Measurements from ENCODE around the gene ACSS3. TPM values are rescaled to one million over a fixed set of nuclear protein-coding genes. Genes with fewer than 3 reads are reported as not detected.

ACSS3 gene
- total and polyA plus RNA-seq, 3 experiments from 2014 or later, result not detected

- H3K36me3 ChIP-seq (ENCODE audit: insufficient read depth, low read length), result no peaks in the 10 kb centered on the region
- POLR2A ChIA-PET, result no interaction called here
- CTCF ChIA-PET, result no interaction called here
Measured at GRCh38 chr12:81288651-81289050, 210.8 kb downstream of the ACSS3 start.

GRCh38 chr12:81294325-81295190, 216.7 kb downstream of the ACSS3 start:
- Mint-ChIP-seq H3K27me3 (no peaks in the 10 kb centered on the region), H3K36me3 (no peaks in the 10 kb centered on the region), H3K4me3 (no peak overlapping the region), H3K27ac (no peak overlapping the region), H3K4me1 (no peaks in the 10 kb centered on the region), H3K9me3 (peaks cover 0 to 18% (median 6%) of the 10 kb centered on the region in 5 donors)
- H3K4me3 ChIP-seq (ENCODE audit: low read length), result no peak overlapping the region
- H3K9me3 ChIP-seq (ENCODE audit: low read length), result no peaks in the 10 kb centered on the region
- CTCF ChIA-PET, result no interaction called here
- no peaks in the 10 kb centered on the region for H3K36me3 ChIP-seq (ENCODE audit: insufficient read depth, low read length)
- H3K4me1 ChIP-seq (ENCODE audit: insufficient read depth, low read length), result no peaks in the 10 kb centered on the region
- H3K27me3 ChIP-seq (ENCODE audit: insufficient read depth, low read length, poor library complexity, severe bottlenecking), result no peaks in the 10 kb centered on the region
- POLR2A ChIA-PET, result no interaction called here
- DNase-seq, result no peak
- H3K27ac ChIP-seq (ENCODE audit: low read depth, low read length), result no peak overlapping the region

More at GRCh38 chr12:81288651-81289050, 210.8 kb downstream of the ACSS3 start:
- H3K9me3 Mint-ChIP-seq, result peaks cover 0 to 22% (median 2%) of the 10 kb centered on the region in 5 donors
- no peaks in the 10 kb centered on the region for H3K9me3 ChIP-seq (ENCODE audit: low read length)
- H3K27me3 Mint-ChIP-seq, result no peaks in the 10 kb centered on the region
- H3K4me3 ChIP-seq (ENCODE audit: low read length), result no peak overlapping the region
- H3K4me1 ChIP-seq (ENCODE audit: insufficient read depth, low read length), result no peaks in the 10 kb centered on the region
- H3K4me1 Mint-ChIP-seq, result no peaks in the 10 kb centered on the region
- no peak overlapping the region for H3K27ac Mint-ChIP-seq
- H3K36me3 Mint-ChIP-seq, result no peaks in the 10 kb centered on the region
- H3K4me3 Mint-ChIP-seq, result no peak overlapping the region
- no peak for DNase-seq
- no peaks in the 10 kb centered on the region for H3K27me3 ChIP-seq (ENCODE audit: insufficient read depth, low read length, poor library complexity, severe bottlenecking)
- no peak overlapping the region for H3K27ac ChIP-seq (ENCODE audit: low read depth, low read length)

DNA sequence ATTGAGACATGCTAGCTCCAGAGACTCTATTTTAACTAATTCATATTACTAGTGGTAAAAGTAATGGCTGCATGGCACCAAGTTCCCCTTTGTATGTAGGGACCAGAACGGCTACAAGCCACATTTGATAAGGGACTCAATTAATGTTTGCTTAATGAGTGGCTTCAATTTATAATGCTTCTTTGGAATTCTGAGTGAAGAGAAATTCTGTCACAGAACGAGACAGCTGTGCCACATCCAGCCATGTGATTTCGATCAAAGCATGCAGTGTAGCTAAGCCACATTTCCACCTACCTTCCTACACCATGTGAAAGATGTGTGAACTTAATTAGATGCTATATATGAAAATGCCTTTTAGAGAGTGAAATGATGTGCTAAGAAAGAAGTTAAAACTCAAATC, 217.4 kb downstream of the ACSS3 start:
- ChIA-PET CTCF (no interaction called here), POLR2A (no interaction called here)
- no peak overlapping the region for H3K27ac ChIP-seq (ENCODE audit: low read depth, low read length)
- Mint-ChIP-seq H3K9me3 (peaks cover 0 to 15% (median 6%) of the 10 kb centered on the region in 5 donors), H3K27me3 (no peaks in the 10 kb centered on the region), H3K4me1 (no peaks in the 10 kb centered on the region), H3K27ac (no peak overlapping the region), H3K4me3 (no peak overlapping the region), H3K36me3 (no peaks in the 10 kb centered on the region)
- H3K4me3 ChIP-seq (ENCODE audit: low read length), result no peak overlapping the region
- H3K27me3 ChIP-seq (ENCODE audit: insufficient read depth, low read length, poor library complexity, severe bottlenecking), result no peaks in the 10 kb centered on the region
- no peaks in the 10 kb centered on the region for H3K36me3 ChIP-seq (ENCODE audit: insufficient read depth, low read length)
- H3K9me3 ChIP-seq (ENCODE audit: low read length), result no peaks in the 10 kb centered on the region
- DNase-seq, result no peak
- no peaks in the 10 kb centered on the region for H3K4me1 ChIP-seq (ENCODE audit: insufficient read depth, low read length)

DNA sequence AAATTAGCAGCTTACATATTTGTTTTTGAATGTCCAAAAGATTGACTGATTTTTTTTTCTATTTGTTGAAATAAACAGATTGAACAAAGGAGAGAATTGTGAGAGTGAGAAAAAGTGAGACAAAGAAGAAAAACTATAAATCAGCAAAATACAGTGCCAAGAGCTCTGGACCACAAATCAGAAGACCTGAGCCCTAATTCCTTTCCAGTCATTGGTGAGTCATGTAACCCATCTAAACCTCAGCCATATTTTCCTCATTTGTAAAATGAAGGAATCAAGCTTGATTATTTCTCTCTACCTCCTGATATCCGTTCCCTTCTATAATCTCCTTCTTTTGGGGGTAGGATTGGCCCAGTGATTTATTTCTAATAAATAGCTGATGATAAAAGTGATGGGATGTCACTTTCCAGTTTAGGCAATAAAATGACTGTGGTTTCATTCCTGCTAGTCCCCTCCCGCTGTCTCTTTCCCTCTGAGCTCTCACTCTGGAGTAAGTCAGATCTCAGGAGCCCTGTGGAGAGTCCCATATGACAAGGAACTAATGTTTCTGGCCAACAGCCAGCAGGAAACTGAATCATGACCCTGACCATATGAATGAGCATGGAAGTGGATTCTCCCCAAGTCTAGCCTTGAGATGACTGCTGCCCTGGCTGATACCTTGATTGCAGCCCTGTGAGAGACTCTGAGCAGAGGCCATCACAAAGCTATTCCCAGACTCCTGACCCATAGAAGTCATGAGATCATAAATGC, 218.9 kb downstream of the ACSS3 start:
- Mint-ChIP-seq H3K36me3 (no peaks in the 10 kb centered on the region), H3K27me3 (no peaks in the 10 kb centered on the region), H3K9me3 (peaks cover 0 to 13% (median 7%) of the 10 kb centered on the region in 5 donors), H3K27ac (no peak overlapping the region), H3K4me1 (no peaks in the 10 kb centered on the region), H3K4me3 (no peak overlapping the region)
- POLR2A ChIA-PET, result no interaction called here
- Histone ChIP-seq H3K36me3 (ENCODE audit: insufficient read depth, low read length) (no peaks in the 10 kb centered on the region), H3K27ac (ENCODE audit: low read depth, low read length) (no peak overlapping the region), H3K4me3 (ENCODE audit: low read length) (no peak overlapping the region), H3K4me1 (ENCODE audit: insufficient read depth, low read length) (no peaks in the 10 kb centered on the region), H3K27me3 (ENCODE audit: insufficient read depth, low read length, poor library complexity, severe bottlenecking) (no peaks in the 10 kb centered on the region), H3K9me3 (ENCODE audit: low read length) (no peaks in the 10 kb centered on the region)
- no peak for DNase-seq
- CTCF ChIA-PET, result no interaction called here

GRCh38 chr12:81297601-81298000, 219.7 kb downstream of the ACSS3 start:
- CTCF ChIA-PET, result no interaction called here
- H3K4me1 Mint-ChIP-seq, result no peaks in the 10 kb centered on the region

GRCh38 chr12:81300454-81300853, 222.6 kb downstream of the ACSS3 start:
- Mint-ChIP-seq H3K36me3 (no peaks in the 10 kb centered on the region), H3K27me3 (no peaks in the 10 kb centered on the region), H3K4me1 (no peaks in the 10 kb centered on the region), H3K4me3 (no peak overlapping the region), H3K9me3 (peaks cover 1 to 9% (median 6%) of the 10 kb centered on the region in 5 donors), H3K27ac (no peak overlapping the region)
- Histone ChIP-seq H3K4me3 (ENCODE audit: low read length) (no peak overlapping the region), H3K9me3 (ENCODE audit: low read length) (no peaks in the 10 kb centered on the region), H3K27me3 (ENCODE audit: insufficient read depth, low read length, poor library complexity, severe bottlenecking) (no peaks in the 10 kb centered on the region), H3K27ac (ENCODE audit: low read depth, low read length) (no peak overlapping the region), H3K4me1 (ENCODE audit: insufficient read depth, low read length) (no peaks in the 10 kb centered on the region), H3K36me3 (ENCODE audit: insufficient read depth, low read length) (no peaks in the 10 kb centered on the region)
- CTCF ChIA-PET, result no interaction called here
- DNase-seq, result no peak
- POLR2A ChIA-PET, result no interaction called here

More at GRCh38 chr12:81297601-81298000, 219.7 kb downstream of the ACSS3 start:
- Mint-ChIP-seq H3K27me3 (no peaks in the 10 kb centered on the region), H3K27ac (no peak overlapping the region), H3K36me3 (no peaks in the 10 kb centered on the region), H3K9me3 (peaks cover 0 to 9% (median 8%) of the 10 kb centered on the region in 5 donors), H3K4me3 (no peak overlapping the region)
- H3K27me3 ChIP-seq (ENCODE audit: insufficient read depth, low read length, poor library complexity, severe bottlenecking), result no peaks in the 10 kb centered on the region
- no peak overlapping the region for H3K4me3 ChIP-seq (ENCODE audit: low read length)
- H3K27ac ChIP-seq (ENCODE audit: low read depth, low read length), result no peak overlapping the region
- POLR2A ChIA-PET, result no interaction called here
- no peak for DNase-seq
- H3K4me1 ChIP-seq (ENCODE audit: insufficient read depth, low read length), result no peaks in the 10 kb centered on the region
- H3K9me3 ChIP-seq (ENCODE audit: low read length), result no peaks in the 10 kb centered on the region
- no peaks in the 10 kb centered on the region for H3K36me3 ChIP-seq (ENCODE audit: insufficient read depth, low read length)

GRCh38 chr12:81303935-81304334, 226.1 kb downstream of the ACSS3 start:
- Histone ChIP-seq H3K27ac (ENCODE audit: low read depth, low read length) (no peak overlapping the region), H3K36me3 (ENCODE audit: insufficient read depth, low read length) (no peaks in the 10 kb centered on the region), H3K27me3 (ENCODE audit: insufficient read depth, low read length, poor library complexity, severe bottlenecking) (no peaks in the 10 kb centered on the region), H3K4me1 (ENCODE audit: insufficient read depth, low read length) (no peaks in the 10 kb centered on the region), H3K4me3 (ENCODE audit: low read length) (no peak overlapping the region), H3K9me3 (ENCODE audit: low read length) (no peaks in the 10 kb centered on the region)
- peaks cover 0 to 22% (median 6%) of the 10 kb centered on the region in 5 donors for H3K9me3 Mint-ChIP-seq
- no peak overlapping the region for H3K4me3 Mint-ChIP-seq
- H3K4me1 Mint-ChIP-seq, result no peaks in the 10 kb centered on the region
- ChIA-PET POLR2A (no interaction called here), CTCF (no interaction called here)
- no peaks in the 10 kb centered on the region for H3K27me3 Mint-ChIP-seq
- no peak overlapping the region for H3K27ac Mint-ChIP-seq
- H3K36me3 Mint-ChIP-seq, result no peaks in the 10 kb centered on the region
- no peak for DNase-seq
